Fibroblast of mammary gland (primary cell): ENCODE results near the gene NFE2.
A peak's percentile ranks its signal among the peaks of the same experiment; 100 is the strongest.

Experiments
- DNase-seq: peaks from one replicate; pipeline ENCODE4 v3.0.0-alpha.2; 2010; ENCODE audit warnings: low read depth
- H3K4me3 ChIP-seq: 2 replicates; pipeline ENCODE4 v1.5.1; 2011; ENCODE audit warnings: low read depth, mild to moderate bottlenecking, low read length, moderate library complexity; ENCODE audit not compliant: control insufficient read depth
- CTCF ChIP-seq: conservative IDR thresholded peaks from 2 replicates; pipeline ENCODE4 v1.5.1; 2011; ENCODE audit warnings: low read depth, low read length, inconsistent platforms; ENCODE audit not compliant: control insufficient read depth, insufficient read depth

NFE2 gene

DNA sequence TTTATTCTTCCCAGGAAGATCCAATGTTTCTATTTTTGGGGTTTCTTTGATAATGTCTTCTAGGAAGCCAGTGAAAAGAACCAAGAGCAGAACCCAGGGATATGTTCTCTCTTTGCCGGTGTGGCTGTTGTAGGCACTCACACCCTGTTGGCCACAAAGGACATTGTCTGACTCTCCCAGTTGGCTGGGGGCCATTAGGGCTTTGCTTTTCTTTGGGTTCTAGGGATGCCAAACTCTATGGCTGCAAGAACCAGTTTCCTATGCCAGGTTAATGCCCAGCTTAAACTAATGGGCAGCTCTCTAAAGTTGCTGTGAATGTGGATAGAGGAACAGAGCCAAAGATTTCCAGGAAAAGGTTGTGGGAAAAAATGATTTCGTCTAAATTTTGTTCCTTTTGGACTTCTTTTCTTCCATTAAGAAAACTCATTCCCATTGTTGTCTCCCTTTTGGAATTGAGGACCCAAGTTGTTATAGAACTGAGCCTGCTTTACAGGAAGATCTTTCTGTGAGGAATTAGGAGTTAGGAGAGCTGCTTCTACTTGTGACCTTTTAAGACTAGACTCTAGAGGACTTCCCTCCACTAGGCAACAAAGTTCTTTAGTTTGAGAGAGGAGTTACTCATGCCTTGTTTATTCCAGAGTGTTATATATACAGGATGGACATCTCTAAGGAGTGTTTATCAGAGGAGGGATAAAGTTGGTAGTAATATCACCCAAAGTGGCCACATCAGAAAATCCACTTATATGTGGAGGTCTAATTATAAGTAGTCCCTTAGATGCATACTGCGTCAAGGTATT, 37.2 kb upstream of the NFE2 start:
- H3K4me3 ChIP-seq = no peak overlapping the region
- peak; percentile 37 for DNase-seq
- TF ChIP-seq CTCF = no peak

- H3K4me3 ChIP-seq = no peak overlapping the region
- TF ChIP-seq CTCF = no peak
- no peak for DNase-seq
These were observed 36.5 kb upstream of the NFE2 start for GRCh38 chr12:54337280-54337842.

DNA sequence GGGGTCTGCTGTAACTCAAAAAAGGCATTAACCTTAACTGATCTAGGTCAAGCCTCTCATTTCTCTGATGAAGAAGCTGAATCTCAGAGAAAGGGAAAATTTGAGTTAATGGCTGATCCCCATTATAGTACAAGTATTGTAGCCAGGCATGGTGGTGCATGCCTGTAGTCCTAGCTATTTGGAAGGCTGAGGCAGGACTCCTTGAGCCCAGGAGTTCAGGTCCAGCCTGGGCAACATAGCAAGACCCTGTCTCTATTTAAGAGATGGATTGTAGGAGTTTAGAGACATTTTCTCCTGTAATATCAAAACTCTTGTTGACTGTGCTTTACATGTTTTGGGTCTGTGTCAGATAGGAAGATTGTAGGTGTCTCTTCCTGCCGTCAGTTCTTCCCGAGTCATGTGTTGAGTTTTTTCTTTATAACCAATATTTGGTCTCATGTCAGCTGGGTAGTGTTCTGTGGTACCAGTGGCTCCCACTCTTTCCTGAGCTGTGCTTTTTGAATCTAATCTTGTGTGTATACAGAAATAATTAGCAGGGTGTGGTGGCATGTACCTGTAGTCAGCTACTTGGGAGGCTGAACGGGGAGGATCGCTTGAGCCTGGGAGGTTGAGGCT, 32.7 kb upstream of the NFE2 start:
- no peak for DNase-seq
- no peak overlapping the region for H3K4me3 ChIP-seq
- no peak for TF ChIP-seq CTCF

- no peak overlapping the region for H3K4me3 ChIP-seq
- DNase-seq = no peak
- TF ChIP-seq CTCF = no peak
These were observed 30.6 kb upstream of the NFE2 start for GRCh38 chr12:54331461-54331860.

DNA sequence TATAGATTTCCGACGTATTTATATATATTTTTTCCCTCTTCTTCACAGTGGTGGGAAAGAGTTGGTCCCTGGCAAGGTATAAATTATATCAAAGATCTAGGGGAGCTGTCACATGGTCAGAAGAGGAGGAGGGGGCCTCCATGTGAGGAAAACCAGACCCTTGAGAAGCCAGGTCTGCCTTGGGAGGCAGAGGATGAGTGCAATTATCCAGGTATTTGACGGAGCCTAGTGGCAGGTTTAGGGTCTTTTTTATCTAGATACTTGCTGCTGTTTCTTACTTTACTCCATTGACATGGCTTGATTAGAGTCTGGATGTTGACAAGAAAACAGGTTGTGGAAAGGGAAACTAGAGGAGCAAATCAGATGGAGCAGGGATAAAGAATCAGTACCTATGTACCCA, 29.6 kb upstream of the NFE2 start:
- no peak for TF ChIP-seq CTCF
- no peak overlapping the region for H3K4me3 ChIP-seq
- DNase-seq = no peak

- TF ChIP-seq CTCF = no peak
- H3K4me3 ChIP-seq = no peak overlapping the region
- DNase-seq = no peak
These were observed 28.9 kb upstream of the NFE2 start for GRCh38 chr12:54329759-54330158.
